Suprapubic skin (tissue), 4 donors: Measurements from ENCODE around the gene PYGL.

ENCODE experiments used
- CTCF ChIP-seq, 2 donors: fragments of 200-600 bp in 1 of 2; fragments of 450-650 bp in 1 of 2; sonication (generic) in 1 of 2; IDR thresholded peaks; one replicate each; pipeline ENCODE4 v1.5.1; 2016 to 2019; ENCODE audit warnings: antibody characterized with exemption in 2 of 2, mild to moderate bottlenecking in 1 of 2, moderate library complexity in 1 of 2
- EP300 ChIP-seq: sonication (generic); formaldehyde crosslinking; IDR thresholded peaks from one replicate; pipeline ENCODE4 v1.6.1; 2017; ENCODE audit warnings: antibody characterized with exemption
- POLR2A ChIP-seq, 2 donors: fragments of 450-650 bp; IDR thresholded peaks; one replicate each; pipeline ENCODE4 v1.6.1; 2017; ENCODE audit warnings: antibody characterized with exemption in 2 of 2, mild to moderate bottlenecking in 2 of 2, moderate library complexity in 2 of 2
- POLR2AphosphoS5 ChIP-seq, 3 donors: sonication (generic); formaldehyde crosslinking; IDR thresholded peaks; one replicate each; pipeline ENCODE4 v1.6.1; 2017; ENCODE audit warnings: antibody characterized with exemption in 3 of 3

GRCh38 chr14:50977863-50978528 is 33.7 kb upstream of the PYGL start:
- TF ChIP-seq CTCF (IDR thresholded peaks at IDR 0.05) = no peak
- TF ChIP-seq POLR2AphosphoS5 (IDR thresholded peaks at IDR 0.05) = no peak
- TF ChIP-seq POLR2A (IDR thresholded peaks at IDR 0.05) = no peak
- TF ChIP-seq EP300 = no peak
